ENCODE measurements around the gene MYOZ2. TPM values are rescaled to one million over a fixed set of nuclear protein-coding genes. Genes with fewer than 3 reads are reported as not detected.

MYOZ2 gene
- total and polyA plus RNA-seq, 2 of the 13 experiments (the other 11 are each of a cell fraction or from before 2014, with no cell fraction given): 0.03 TPM; not detected in 1

- no peak; the same call in 1 of the 2 replicates for TF ChIP-seq ZNF503 (CRISPR knock-in tag; IDR thresholded peaks at IDR 0.05)
- TF ChIP-seq SKIL (CRISPR knock-in tag; IDR thresholded peaks at IDR 0.05; ENCODE audit: borderline replicate concordance): no peak
- no peak for TF ChIP-seq ZNF256 (CRISPR knock-in tag; conservative IDR thresholded peaks at IDR 0.05)
- no peak for TF ChIP-seq PRDM15 (CRISPR knock-in tag; IDR thresholded peaks at IDR 0.05)
- TF ChIP-seq CHD4 (IDR thresholded peaks at IDR 0.05; ENCODE audit: borderline replicate concordance, low read length): no peak
- no peak for TF ChIP-seq ZNF484 (CRISPR knock-in tag; IDR thresholded peaks at IDR 0.05; ENCODE audit: borderline replicate concordance, low read depth)
- TF ChIP-seq TEAD2 (CRISPR knock-in tag; IDR thresholded peaks at IDR 0.05): no peak
- no peak; the same call in 1 of the 2 replicates for TF ChIP-seq ZBTB26 (CRISPR knock-in tag; IDR thresholded peaks at IDR 0.05; ENCODE audit: borderline replicate concordance)
- no peak for TF ChIP-seq ZNF660 (CRISPR knock-in tag; IDR thresholded peaks at IDR 0.05; ENCODE audit: borderline replicate concordance, low read depth)
- TF ChIP-seq MEF2D (CRISPR knock-in tag; IDR thresholded peaks at IDR 0.05): peak; percentile 34; the same call in 1 of the 2 replicates
- no peak for TF ChIP-seq IKZF4 (CRISPR knock-in tag; IDR thresholded peaks at IDR 0.05; ENCODE audit: borderline replicate concordance, low read depth, not compliant biosample characterization)
- peak; percentile 66 for TF ChIP-seq ZNF33B (CRISPR knock-in tag; IDR thresholded peaks at IDR 0.05)
- TF ChIP-seq FIP1L1 (IDR thresholded peaks at IDR 0.05; ENCODE audit: borderline replicate concordance, insufficient read depth, low read depth, low read length): no peak
- TF ChIP-seq ZNF577 (CRISPR knock-in tag; IDR thresholded peaks at IDR 0.05; ENCODE audit: borderline replicate concordance, low read depth): no peak; the same call in 1 of the 2 replicates
- no peak for TF ChIP-seq DBP (CRISPR knock-in tag; IDR thresholded peaks at IDR 0.05; ENCODE audit: not compliant biosample characterization)
- no peak for TF ChIP-seq ZNF20 (CRISPR knock-in tag; IDR thresholded peaks at IDR 0.05)
- TF ChIP-seq ZNF780A (CRISPR knock-in tag; IDR thresholded peaks at IDR 0.05): no peak
- no peak for TF ChIP-seq AHR (CRISPR knock-in tag; IDR thresholded peaks at IDR 0.05)
These were observed 76.8 kb downstream of the MYOZ2 start, which contains the start of gene USP53 (continued) for GRCh38 chr4:119212234-119212963.

Data from HepG2 (cell line).